NB4 (cell line): ENCODE results near the gene ZFP36L1.
"Not testable (repeated sequence)": the region's sequence is repeated elsewhere in the genome, so short reads cannot be mapped to it uniquely, and the experiment has no call there.

ENCODE experiments used
- DNase-seq: peaks from one replicate; pipeline ENCODE4 v3.0.0; 2010; ENCODE audit warnings: low read depth
- H3K4me3 ChIP-seq: one replicate; pipeline ENCODE4 v1.5.1; 2011; ENCODE audit warnings: mild to moderate bottlenecking, low read depth, low read length, moderate library complexity
- MYC ChIP-seq: IDR thresholded peaks from 2 replicates; pipeline ENCODE4 v1.6.1; 2011; ENCODE audit warnings: low read depth, low read length
- POLR2A ChIP-seq: IDR thresholded peaks from 2 replicates; pipeline ENCODE4 v1.6.1; 2011; ENCODE audit warnings: mild to moderate bottlenecking; ENCODE audit not compliant: insufficient read length; ENCODE audit errors: extremely low read depth
- TF ChIP-seq, protein P1 (sequence below): IDR thresholded peaks from one replicate; pipeline ENCODE4 v1.5.1; 2012; ENCODE audit warnings: low read depth, low read length
- TF ChIP-seq, protein P2 (sequence below): IDR thresholded peaks from 2 replicates; pipeline ENCODE4 v1.6.1; 2011; ENCODE audit warnings: low read depth, low read length

Gene ZFP36L1

DNA sequence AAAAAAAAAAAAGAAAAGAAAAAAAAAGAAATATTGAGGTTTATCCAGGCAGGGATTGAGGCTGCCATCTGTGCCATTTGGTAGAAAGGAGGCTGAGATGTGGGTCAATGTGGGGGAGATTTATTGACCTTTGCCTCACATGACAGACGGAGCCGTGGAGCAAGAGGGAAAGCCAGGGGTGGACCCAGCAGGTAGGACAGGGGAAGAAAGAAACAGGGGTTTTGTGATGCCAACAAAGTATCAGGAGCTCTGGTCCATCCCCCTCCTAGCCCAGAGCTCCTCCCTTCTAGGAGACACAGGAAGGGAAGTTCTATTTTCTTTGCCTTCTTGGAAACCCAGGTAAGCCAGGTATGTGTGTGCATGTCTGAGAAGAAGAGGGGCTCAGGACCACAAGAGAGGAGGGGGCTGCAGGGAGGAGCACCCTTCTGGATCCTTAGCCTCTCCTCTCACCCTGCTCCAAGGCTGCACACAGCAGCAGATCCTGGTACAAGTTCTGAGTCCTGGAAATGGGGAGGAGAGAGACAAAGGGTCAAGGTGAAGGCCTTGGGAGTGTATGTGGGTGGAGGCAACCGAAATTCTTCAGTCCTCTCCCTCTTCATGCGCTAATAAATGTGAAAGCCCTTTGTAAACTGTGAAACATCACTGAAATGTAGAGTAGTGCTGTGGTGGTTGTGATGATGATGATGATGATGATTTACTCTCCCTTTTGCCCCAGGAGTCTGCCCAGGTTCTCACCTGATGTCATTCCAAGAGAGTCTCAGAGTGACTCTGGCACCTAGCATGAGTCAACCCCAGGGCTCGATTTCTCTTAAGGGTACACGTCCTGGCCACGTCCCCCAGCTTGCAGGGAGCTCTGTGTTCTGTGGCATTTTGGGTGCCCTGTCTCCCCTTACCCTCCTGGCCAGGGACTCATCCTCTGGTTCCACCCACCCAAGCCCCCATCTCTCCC, 26.3 kb downstream of the ZFP36L1 start:
- H3K4me3 ChIP-seq = no peak overlapping the region
- no peak for DNase-seq
- TF ChIP-seq, protein P1, sequence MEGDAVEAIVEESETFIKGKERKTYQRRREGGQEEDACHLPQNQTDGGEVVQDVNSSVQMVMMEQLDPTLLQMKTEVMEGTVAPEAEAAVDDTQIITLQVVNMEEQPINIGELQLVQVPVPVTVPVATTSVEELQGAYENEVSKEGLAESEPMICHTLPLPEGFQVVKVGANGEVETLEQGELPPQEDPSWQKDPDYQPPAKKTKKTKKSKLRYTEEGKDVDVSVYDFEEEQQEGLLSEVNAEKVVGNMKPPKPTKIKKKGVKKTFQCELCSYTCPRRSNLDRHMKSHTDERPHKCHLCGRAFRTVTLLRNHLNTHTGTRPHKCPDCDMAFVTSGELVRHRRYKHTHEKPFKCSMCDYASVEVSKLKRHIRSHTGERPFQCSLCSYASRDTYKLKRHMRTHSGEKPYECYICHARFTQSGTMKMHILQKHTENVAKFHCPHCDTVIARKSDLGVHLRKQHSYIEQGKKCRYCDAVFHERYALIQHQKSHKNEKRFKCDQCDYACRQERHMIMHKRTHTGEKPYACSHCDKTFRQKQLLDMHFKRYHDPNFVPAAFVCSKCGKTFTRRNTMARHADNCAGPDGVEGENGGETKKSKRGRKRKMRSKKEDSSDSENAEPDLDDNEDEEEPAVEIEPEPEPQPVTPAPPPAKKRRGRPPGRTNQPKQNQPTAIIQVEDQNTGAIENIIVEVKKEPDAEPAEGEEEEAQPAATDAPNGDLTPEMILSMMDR = no peak
- TF ChIP-seq, protein P2, sequence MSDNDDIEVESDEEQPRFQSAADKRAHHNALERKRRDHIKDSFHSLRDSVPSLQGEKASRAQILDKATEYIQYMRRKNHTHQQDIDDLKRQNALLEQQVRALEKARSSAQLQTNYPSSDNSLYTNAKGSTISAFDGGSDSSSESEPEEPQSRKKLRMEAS = no peak
- TF ChIP-seq MYC (no peak), POLR2A (no peak)

DNA sequence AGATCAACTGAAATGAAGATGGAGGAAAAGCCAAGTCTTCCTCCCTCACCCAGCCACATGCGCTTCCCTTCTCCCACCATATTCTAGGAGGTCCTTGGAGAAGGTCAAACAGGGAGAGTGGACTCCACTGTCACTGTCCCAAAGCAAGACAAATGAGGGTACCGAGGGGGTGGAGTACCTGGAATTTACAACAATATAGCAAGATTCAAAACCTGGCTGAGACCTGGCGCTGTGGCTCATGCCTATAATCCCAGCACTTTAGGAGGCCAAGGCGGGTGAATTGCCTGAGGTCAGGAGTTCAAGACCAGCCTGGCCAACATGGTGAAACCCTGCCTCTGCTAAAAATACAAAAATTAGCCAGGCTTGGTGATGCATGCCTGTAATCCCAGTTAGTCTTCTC, 29.0 kb downstream of the ZFP36L1 start:
- not testable (repeated sequence) for H3K4me3 ChIP-seq, DNase-seq

DNA sequence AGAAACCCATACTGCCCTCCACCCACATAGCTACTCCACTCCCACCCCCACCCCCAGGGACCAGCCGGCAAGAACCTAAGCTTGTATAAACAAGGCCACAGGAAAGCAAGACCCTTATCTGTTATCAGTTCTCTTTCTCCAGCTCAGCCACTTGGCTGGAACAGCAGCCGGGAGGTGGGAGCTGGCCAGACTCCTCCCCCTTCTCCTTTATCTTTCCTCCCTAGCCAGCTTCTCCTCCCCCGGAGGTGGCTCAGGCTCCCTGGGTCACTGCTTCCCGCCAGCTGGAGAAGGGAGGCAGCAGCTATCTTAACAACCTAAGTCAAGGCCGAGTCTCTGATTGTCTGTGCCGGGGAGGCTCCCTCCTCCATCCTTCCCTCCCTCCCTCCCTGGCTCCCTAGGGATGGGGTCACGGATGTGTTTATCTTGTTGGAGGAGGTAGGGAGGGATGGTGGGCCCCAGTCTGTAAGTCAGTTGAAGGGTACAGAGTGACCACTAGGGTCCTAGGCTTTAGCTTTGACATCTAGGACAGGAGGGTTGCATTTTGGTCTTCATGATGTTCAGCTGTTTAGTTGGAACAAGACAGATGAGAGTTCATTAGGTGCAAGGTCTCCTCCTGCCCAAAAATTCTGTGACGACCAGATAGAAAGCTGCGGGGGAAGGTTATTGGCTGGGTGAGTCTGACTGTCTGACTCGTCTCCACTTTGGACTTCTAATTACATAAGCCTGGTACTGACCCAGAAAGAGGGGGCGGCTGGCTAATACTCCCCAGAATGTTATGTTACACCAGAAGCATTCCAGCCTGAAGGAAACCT, 29.7 kb downstream of the ZFP36L1 start:
- no peak for DNase-seq
- H3K4me3 ChIP-seq = no peak overlapping the region

DNA sequence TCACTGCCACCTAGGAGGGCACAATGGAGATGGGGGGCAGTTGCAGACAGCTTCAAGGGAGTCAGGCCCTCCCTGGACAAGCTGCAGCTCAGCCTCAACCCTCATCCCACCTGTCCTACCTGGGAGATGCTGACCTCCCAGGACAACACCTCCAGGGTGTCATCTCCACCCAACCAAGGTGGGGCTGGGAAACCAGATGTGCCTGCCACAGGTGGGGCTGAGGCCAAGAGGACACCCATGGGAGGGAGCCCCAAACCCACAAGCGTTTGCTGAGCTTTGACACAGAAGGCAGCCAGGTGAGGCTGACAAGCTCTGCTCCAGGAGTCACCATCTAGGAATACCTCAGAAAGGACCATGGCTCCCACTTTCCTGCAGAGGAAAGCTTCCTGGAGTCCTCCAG, 31.5 kb downstream of the ZFP36L1 start:
- DNase-seq = no peak
- no peak for TF ChIP-seq MYC
- TF ChIP-seq, protein P2 = no peak
- TF ChIP-seq POLR2A = no peak
- TF ChIP-seq, protein P1 = no peak

More for the DNA sequence above, 29.7 kb downstream of the ZFP36L1 start:
- TF ChIP-seq, protein P2 = no peak

DNA sequence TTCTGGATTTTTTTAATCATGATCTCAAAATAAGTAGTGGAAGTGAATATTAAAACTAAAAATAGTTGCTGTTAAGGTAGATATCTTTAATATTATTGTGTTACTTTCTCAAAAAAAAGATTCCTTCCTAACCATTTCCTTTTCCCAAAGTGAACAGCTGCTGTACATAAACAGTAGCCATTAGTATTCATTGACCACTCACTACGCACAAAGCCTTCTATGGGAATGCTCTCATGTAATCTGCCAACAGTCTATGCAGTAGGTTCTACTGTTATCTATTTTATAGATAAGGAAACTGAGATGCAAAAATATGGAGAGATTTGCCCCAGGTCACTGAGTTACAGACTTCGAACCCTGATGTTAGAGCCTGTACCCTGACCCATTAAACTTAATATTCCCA, 32.1 kb downstream of the ZFP36L1 start:
- no peak for DNase-seq
- TF ChIP-seq, protein P1 = no peak
- TF ChIP-seq POLR2A = no peak
- TF ChIP-seq, protein P2 = no peak
- no peak overlapping the region for H3K4me3 ChIP-seq

More for the DNA sequence above, 31.5 kb downstream of the ZFP36L1 start:
- H3K4me3 ChIP-seq = no peak overlapping the region

DNA sequence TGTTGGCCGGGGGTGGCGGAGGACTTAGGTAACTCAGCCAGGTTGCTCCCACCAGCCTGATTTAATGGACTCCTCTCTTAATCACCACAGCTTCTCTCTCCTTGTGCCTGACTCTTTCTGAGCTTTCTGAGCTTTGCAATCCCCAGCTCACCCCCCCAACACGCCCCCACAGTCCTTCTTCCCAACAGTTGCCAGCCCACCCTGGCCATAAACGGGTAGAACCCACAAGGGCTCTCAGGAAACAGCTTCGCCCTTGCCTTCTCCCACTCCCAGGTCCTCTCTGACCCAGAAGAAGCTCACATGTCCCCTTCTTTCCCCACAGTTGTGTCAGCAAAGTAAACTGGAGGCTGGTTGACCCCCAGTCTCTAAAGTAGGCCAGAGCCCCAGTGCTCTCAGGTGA, 32.9 kb downstream of the ZFP36L1 start:
- TF ChIP-seq POLR2A (no peak), MYC (no peak)
- TF ChIP-seq, protein P1 = no peak
- TF ChIP-seq, protein P2 = no peak
- DNase-seq = no peak
- no peak overlapping the region for H3K4me3 ChIP-seq
